Loucy (cell line): ENCODE data around the gene SLC15A1.
A peak's percentile ranks its signal among the peaks of the same experiment; 100 is the strongest.

Experiments
- H2AFZ ChIP-seq: fragments of 200-600 bp; sonication (generic); 2 replicates; pipeline ENCODE4 v1.6.0; 2016; ENCODE audit warnings: antibody characterized with exemption, mild to moderate bottlenecking, low read length, moderate library complexity
- H3F3A ChIP-seq: fragments of 200-600 bp; 2 replicates; pipeline ENCODE4 v1.6.0; 2016; ENCODE audit warnings: antibody characterized with exemption, low read depth, mild to moderate bottlenecking
- H3K27me3 ChIP-seq: fragments of 200-600 bp; sonication (generic); 2 replicates; pipeline ENCODE4 v1.6.1; 2014; ENCODE audit warnings: low read length, mild to moderate bottlenecking; ENCODE audit not compliant: insufficient read depth, poor library complexity, severe bottlenecking
- H3K36me3 ChIP-seq: fragments of 200-600 bp; sonication (generic); 2 replicates; pipeline ENCODE4 v1.6.1; 2016; ENCODE audit warnings: low read length; ENCODE audit not compliant: insufficient read depth
- H3K4me1 ChIP-seq: fragments of 200-600 bp; sonication (generic); 2 replicates; pipeline ENCODE4 v1.5.1; 2014; ENCODE audit warnings: low read length, mild to moderate bottlenecking; ENCODE audit not compliant: insufficient read depth, poor library complexity, severe bottlenecking
- H3K4me2 ChIP-seq: fragments of 200-600 bp; sonication (generic); 2 replicates; pipeline ENCODE4 v1.6.0; 2014; ENCODE audit warnings: antibody characterized with exemption, low read length, low read depth, mild to moderate bottlenecking; ENCODE audit not compliant: poor library complexity, severe bottlenecking
- H3K4me3 ChIP-seq: fragments of 200-600 bp; sonication (generic); 2 replicates; pipeline ENCODE4 v1.5.1; 2014; ENCODE audit warnings: low read length, mild to moderate bottlenecking, mixed read lengths; ENCODE audit not compliant: poor library complexity, severe bottlenecking
- H3K79me2 ChIP-seq: fragments of 200-600 bp; sonication (generic); 2 replicates; pipeline ENCODE4 v1.6.1; 2014; ENCODE audit warnings: low read length; ENCODE audit not compliant: insufficient read depth
- H3K9ac ChIP-seq: fragments of 200-600 bp; sonication (generic); 2 replicates; pipeline ENCODE4 v1.6.0; 2014; ENCODE audit warnings: mild to moderate bottlenecking, low read depth, low read length, moderate library complexity; ENCODE audit not compliant: poor library complexity, severe bottlenecking
- H3K9me2 ChIP-seq: fragments of 200-600 bp; sonication (generic); replicated peaks from 2 replicates; pipeline ENCODE4 v1.6.1; 2016; ENCODE audit warnings: low read depth, low read length, mixed read lengths
- H3K9me3 ChIP-seq: fragments of 200-600 bp; sonication (generic); 2 replicates; pipeline ENCODE4 v1.6.1; 2014; ENCODE audit warnings: mild to moderate bottlenecking, antibody characterized with exemption, low read length, low read depth; ENCODE audit not compliant: insufficient read depth
- H4K20me1 ChIP-seq: fragments of 200-600 bp; sonication (generic); 2 replicates; pipeline ENCODE4 v1.6.0; 2014; ENCODE audit warnings: antibody characterized with exemption, low read length, mild to moderate bottlenecking; ENCODE audit not compliant: insufficient read depth, poor library complexity, severe bottlenecking
- EZH2phosphoT487 ChIP-seq: fragments of 200-600 bp; IDR thresholded peaks from 2 replicates; pipeline ENCODE4 v1.6.1; 2018; ENCODE audit warnings: antibody characterized with exemption, mild to moderate bottlenecking, moderate library complexity, borderline replicate concordance
- TF ChIP-seq, protein P1 (sequence below): fragments of 200-600 bp; sonication (generic); conservative IDR thresholded peaks from 2 replicates; pipeline ENCODE4 v1.5.1; 2014; ENCODE audit warnings: mild to moderate bottlenecking, antibody characterized with exemption, low read length

Gene SLC15A1

DNA sequence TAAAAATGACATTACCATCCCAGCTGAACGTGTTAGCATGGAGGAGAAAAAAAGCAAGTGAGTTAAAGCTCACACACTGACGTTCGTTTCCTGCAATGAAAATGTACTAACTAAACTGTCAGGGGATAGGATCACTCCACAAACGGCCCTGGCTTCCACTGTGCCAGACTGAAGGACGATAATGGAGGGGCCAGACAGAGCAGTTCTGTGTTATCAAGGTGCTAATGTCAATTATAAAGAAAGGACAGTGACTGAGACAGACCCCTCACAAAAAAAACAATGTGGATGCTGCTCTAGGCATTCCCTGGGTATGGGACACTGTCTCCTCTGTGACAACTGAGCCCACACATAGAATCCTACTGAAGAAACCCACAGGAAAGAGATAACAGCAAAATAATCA, 43.7 kb upstream of the SLC15A1 start:
- Histone ChIP-seq H4K20me1 (no peaks in the 10 kb centered on the region), H3K4me3 (no peak overlapping the region), H3K9me3 (no peaks in the 10 kb centered on the region), H3K4me1 (no peaks in the 10 kb centered on the region), H3K79me2 (no peaks in the 10 kb centered on the region), H2AFZ (no peak overlapping the region), H3K4me2 (no peak overlapping the region), H3F3A (no peaks in the 10 kb centered on the region), H3K27me3 (no peaks in the 10 kb centered on the region), H3K9ac (no peak overlapping the region), H3K36me3 (peaks cover 3% of the 10 kb centered on the region; the same call in 1 of the 2 replicates), H3K9me2 (no peaks in the 10 kb centered on the region)
- TF ChIP-seq, protein P1, sequence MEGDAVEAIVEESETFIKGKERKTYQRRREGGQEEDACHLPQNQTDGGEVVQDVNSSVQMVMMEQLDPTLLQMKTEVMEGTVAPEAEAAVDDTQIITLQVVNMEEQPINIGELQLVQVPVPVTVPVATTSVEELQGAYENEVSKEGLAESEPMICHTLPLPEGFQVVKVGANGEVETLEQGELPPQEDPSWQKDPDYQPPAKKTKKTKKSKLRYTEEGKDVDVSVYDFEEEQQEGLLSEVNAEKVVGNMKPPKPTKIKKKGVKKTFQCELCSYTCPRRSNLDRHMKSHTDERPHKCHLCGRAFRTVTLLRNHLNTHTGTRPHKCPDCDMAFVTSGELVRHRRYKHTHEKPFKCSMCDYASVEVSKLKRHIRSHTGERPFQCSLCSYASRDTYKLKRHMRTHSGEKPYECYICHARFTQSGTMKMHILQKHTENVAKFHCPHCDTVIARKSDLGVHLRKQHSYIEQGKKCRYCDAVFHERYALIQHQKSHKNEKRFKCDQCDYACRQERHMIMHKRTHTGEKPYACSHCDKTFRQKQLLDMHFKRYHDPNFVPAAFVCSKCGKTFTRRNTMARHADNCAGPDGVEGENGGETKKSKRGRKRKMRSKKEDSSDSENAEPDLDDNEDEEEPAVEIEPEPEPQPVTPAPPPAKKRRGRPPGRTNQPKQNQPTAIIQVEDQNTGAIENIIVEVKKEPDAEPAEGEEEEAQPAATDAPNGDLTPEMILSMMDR: no peak
- no peak for TF ChIP-seq EZH2phosphoT487

DNA sequence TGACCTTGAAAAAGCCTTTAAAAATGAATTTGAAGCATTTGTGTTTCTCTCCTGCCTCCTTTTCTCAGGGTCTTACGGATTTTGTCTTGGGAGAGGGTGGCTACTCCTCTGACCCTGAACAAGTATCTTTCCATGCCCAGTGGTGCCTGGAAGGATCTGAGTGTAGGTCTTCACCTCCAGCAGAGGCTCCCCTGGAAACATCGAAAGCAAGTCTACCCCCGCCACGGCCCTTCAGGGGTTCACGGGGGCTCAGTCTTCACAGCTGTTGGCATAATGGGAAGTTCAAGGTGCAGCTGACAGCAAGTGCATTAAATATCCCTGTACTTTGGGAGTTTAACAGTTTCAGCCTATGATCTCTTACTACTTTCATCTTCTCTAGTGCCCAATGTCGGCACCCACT, 42.7 kb upstream of the SLC15A1 start:
- H3K4me1 ChIP-seq: no peaks in the 10 kb centered on the region
- no peaks in the 10 kb centered on the region for H3F3A ChIP-seq
- H4K20me1 ChIP-seq: no peaks in the 10 kb centered on the region
- H3K9me2 ChIP-seq: no peaks in the 10 kb centered on the region
- H3K9me3 ChIP-seq: no peaks in the 10 kb centered on the region
- H3K4me3 ChIP-seq: no peak overlapping the region
- H2AFZ ChIP-seq: no peak overlapping the region
- TF ChIP-seq, protein P1: no peak
- TF ChIP-seq EZH2phosphoT487: no peak
- H3K4me2 ChIP-seq: no peak overlapping the region
- H3K36me3 ChIP-seq: peaks cover 3% of the 10 kb centered on the region; the same call in 1 of the 2 replicates
- H3K9ac ChIP-seq: no peak overlapping the region
- no peaks in the 10 kb centered on the region for H3K27me3 ChIP-seq
- no peaks in the 10 kb centered on the region for H3K79me2 ChIP-seq

DNA sequence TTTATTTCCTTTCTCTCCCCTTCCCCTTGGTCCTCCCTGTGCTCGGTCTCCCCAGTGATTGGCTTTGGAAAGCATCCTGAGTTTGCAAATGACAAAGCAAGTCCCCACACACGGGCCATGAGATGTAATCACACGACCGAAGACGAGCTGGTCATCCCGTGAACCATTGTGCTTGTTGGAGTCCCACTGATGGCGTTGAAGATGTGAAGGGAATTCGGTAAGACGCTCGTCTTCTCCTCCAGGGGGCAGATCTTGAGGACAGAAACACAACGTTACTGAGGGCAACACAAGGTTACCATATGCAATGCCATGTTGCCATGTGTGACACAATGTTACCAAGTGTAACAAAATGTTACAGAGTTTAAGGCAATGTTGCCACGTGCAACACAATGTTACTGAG, 42.0 kb upstream of the SLC15A1 start:
- Histone ChIP-seq H3K36me3 (peaks cover 3% of the 10 kb centered on the region; the same call in 1 of the 2 replicates), H3K4me1 (no peaks in the 10 kb centered on the region), H3K9me2 (no peaks in the 10 kb centered on the region), H3K27me3 (no peaks in the 10 kb centered on the region), H2AFZ (no peak overlapping the region), H3K9ac (no peak overlapping the region), H3K4me2 (no peak overlapping the region), H3K4me3 (no peak overlapping the region), H3F3A (no peaks in the 10 kb centered on the region), H4K20me1 (no peaks in the 10 kb centered on the region), H3K79me2 (no peaks in the 10 kb centered on the region), H3K9me3 (no peaks in the 10 kb centered on the region)
- TF ChIP-seq, protein P1: peak; percentile 30; the same call in 1 of the 2 replicates
- no peak for TF ChIP-seq EZH2phosphoT487
